ENCODE measurements around the gene EIF4G3.
A peak's percentile ranks its signal among the peaks of the same experiment; 100 is the strongest.

The EIF4G3 gene

GRCh38 chr1:20972855-20973254, 203.8 kb downstream of the EIF4G3 start:
- no peaks in the 10 kb centered on the region for H3K9me3 ChIP-seq (ENCODE audit: severe bottlenecking)
- no peak for DNase-seq
- no peak overlapping the region for H3K27ac ChIP-seq
- H3K4me3 ChIP-seq (ENCODE audit: low read depth, low read length) = no peak overlapping the region
- no peak for TF ChIP-seq CTCF (IDR thresholded peaks at IDR 0.05; ENCODE audit: low read depth, low read length)
- peaks cover 38% of the 10 kb centered on the region for H3K36me3 ChIP-seq
- no peaks in the 10 kb centered on the region for H3K27me3 ChIP-seq (ENCODE audit: insufficient read depth, low read depth, severe bottlenecking)

- H3K9me3 ChIP-seq (ENCODE audit: severe bottlenecking) = no peaks in the 10 kb centered on the region
Measured at GRCh38 chr1:20964540-20965484, 211.9 kb downstream of the EIF4G3 start.

GRCh38 chr1:20962576-20963258, 214.0 kb downstream of the EIF4G3 start:
- peaks cover 4% of the 10 kb centered on the region for H3K36me3 ChIP-seq
- H3K9me3 ChIP-seq (ENCODE audit: severe bottlenecking) = no peaks in the 10 kb centered on the region
- TF ChIP-seq CTCF (IDR thresholded peaks at IDR 0.05; ENCODE audit: low read depth, low read length) = no peak
- H3K27me3 ChIP-seq (ENCODE audit: insufficient read depth, low read depth, severe bottlenecking) = no peaks in the 10 kb centered on the region
- no peak for DNase-seq
- no peak overlapping the region for H3K4me3 ChIP-seq (ENCODE audit: low read depth, low read length)
- no peak overlapping the region for H3K27ac ChIP-seq

More at GRCh38 chr1:20964540-20965484, 211.9 kb downstream of the EIF4G3 start:
- no peak overlapping the region for H3K4me3 ChIP-seq (ENCODE audit: low read depth, low read length)
- H3K27me3 ChIP-seq (ENCODE audit: insufficient read depth, low read depth, severe bottlenecking) = no peaks in the 10 kb centered on the region
- no peak for TF ChIP-seq CTCF (IDR thresholded peaks at IDR 0.05; ENCODE audit: low read depth, low read length)
- peaks cover 15% of the 10 kb centered on the region for H3K36me3 ChIP-seq
- H3K27ac ChIP-seq = no peak overlapping the region
- DNase-seq = no peak

- H3K27me3 ChIP-seq (ENCODE audit: insufficient read depth, low read depth, severe bottlenecking) = no peaks in the 10 kb centered on the region
- H3K4me3 ChIP-seq (ENCODE audit: low read depth, low read length) = no peak overlapping the region
- H3K9me3 ChIP-seq (ENCODE audit: severe bottlenecking) = no peaks in the 10 kb centered on the region
- no peak for DNase-seq
- H3K36me3 ChIP-seq = no peaks in the 10 kb centered on the region; the same call in 1 of the 2 replicates
- no peak for TF ChIP-seq CTCF (IDR thresholded peaks at IDR 0.05; ENCODE audit: low read depth, low read length)
- no peak overlapping the region for H3K27ac ChIP-seq
Measured at GRCh38 chr1:20958430-20958829, 218.3 kb downstream of the EIF4G3 start.

- DNase-seq = peak; percentile 10
- Histone ChIP-seq H3K4me3 (ENCODE audit: low read depth, low read length) (no peak overlapping the region), H3K36me3 (no peaks in the 10 kb centered on the region; the same call in 1 of the 2 replicates), H3K27ac (no peak overlapping the region), H3K9me3 (ENCODE audit: severe bottlenecking) (no peaks in the 10 kb centered on the region), H3K27me3 (ENCODE audit: insufficient read depth, low read depth, severe bottlenecking) (no peaks in the 10 kb centered on the region)
- no peak for TF ChIP-seq CTCF (IDR thresholded peaks at IDR 0.05; ENCODE audit: low read depth, low read length)
Measured at GRCh38 chr1:20956272-20956671, 220.4 kb downstream of the EIF4G3 start.
